Measurements from ENCODE around the gene MEIS3.

- TF ChIP-seq CTCF (IDR thresholded peaks at IDR 0.05) (no peak), POLR2A (IDR thresholded peaks at IDR 0.05) (no peak)
Measured at GRCh38 chr19:47435196-47435595, 15.9 kb upstream of the MEIS3 start.

Data from ovary (tissue), 3 donors.